ENCODE measurements around the gene ELL. TPM values are rescaled to one million over a fixed set of nuclear protein-coding genes. Genes with fewer than 3 reads are reported as not detected.

The ELL gene
- total and polyA plus RNA-seq, 2 experiments from 2014 or later, result 16.4 to 24.2 TPM

GRCh38 chr19:18559685-18560084, 37.8 kb upstream of the ELL start:
- Histone ChIP-seq H3K9me2 (ENCODE audit: insufficient read depth) (no peaks in the 10 kb centered on the region), H2AFZ (no peak overlapping the region), H3F3A (ENCODE audit: insufficient read depth) (0 out of 2 replicates have a peak, but pooled peaks cover 6% of the 10 kb centered on the region), H3K4me3 (no peak overlapping the region), H3K9ac (peak overlapping the region; percentile 20; the same call in 1 of the 2 replicates), H3K4me2 (ENCODE audit: unreplicated experiment) (peak overlapping the region; percentile 61), H3K79me2 (ENCODE audit: insufficient read depth) (peaks cover 50% of the 10 kb centered on the region), H4K20me1 (ENCODE audit: insufficient read depth) (no peaks in the 10 kb centered on the region), H3K36me3 (ENCODE audit: low read depth) (peaks cover 4% of the 10 kb centered on the region; the same call in 1 of the 2 replicates), H3K27me3 (replicated peaks; ENCODE audit: insufficient read depth) (no peaks in the 10 kb centered on the region), H3K4me1 (ENCODE audit: insufficient read depth) (peaks cover 12% of the 10 kb centered on the region), H3K9me3 (ENCODE audit: low read depth) (no peaks in the 10 kb centered on the region), H3K27ac (no peak overlapping the region)
- WGBS, 2 experiments (ENCODE audit: low coverage in 1 of 2, low lambda C conversion rate in 2 of 2, missing lambda C conversion rate in 2 of 2), result 34 to 46% methylated on average over 5 of the region's 5 CpGs
- TF ChIP-seq EZH2phosphoT487 (IDR thresholded peaks at IDR 0.05; ENCODE audit: insufficient read depth, low read depth) (no peak), EZH2 (IDR thresholded peaks at IDR 0.05; ENCODE audit: insufficient read depth, poor library complexity, severe bottlenecking) (no peak)
- DNase-seq, result no peak
- in situ Hi-C loops (cut with MboI), result no loop called here

DNA sequence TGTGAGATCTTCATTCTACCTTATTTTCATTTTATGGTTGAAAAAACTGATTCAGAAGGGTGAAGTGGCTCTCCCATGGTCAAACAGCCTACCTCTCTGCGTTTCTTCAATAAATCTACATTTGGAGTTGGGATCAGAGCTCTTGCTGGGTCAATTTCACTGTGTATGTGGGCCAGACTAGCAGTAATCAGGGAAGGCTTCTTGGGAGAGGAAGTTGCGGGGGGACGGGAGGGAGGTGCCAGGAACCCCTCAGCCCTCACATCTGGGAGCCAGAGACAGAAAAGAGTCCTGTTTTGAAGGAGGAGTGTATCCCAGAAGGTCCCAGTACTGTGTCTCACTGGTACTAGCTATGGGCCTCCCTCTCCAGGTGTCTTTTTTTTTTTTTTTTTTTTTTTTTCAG, 36.7 kb upstream of the ELL start:
- no peak for TF ChIP-seq EZH2phosphoT487 (IDR thresholded peaks at IDR 0.05; ENCODE audit: insufficient read depth, low read depth)
- no peak for TF ChIP-seq EZH2 (IDR thresholded peaks at IDR 0.05; ENCODE audit: insufficient read depth, poor library complexity, severe bottlenecking)
- Histone ChIP-seq H3K27me3 (replicated peaks; ENCODE audit: insufficient read depth) (no peaks in the 10 kb centered on the region), H3K9me2 (ENCODE audit: insufficient read depth) (no peaks in the 10 kb centered on the region), H3K27ac (peak overlapping the region; percentile 63), H2AFZ (peak overlapping the region; percentile 75), H3K79me2 (ENCODE audit: insufficient read depth) (peaks cover 50% of the 10 kb centered on the region), H3K9ac (peak overlapping the region; percentile 92), H3K4me1 (ENCODE audit: insufficient read depth) (peaks cover 12% of the 10 kb centered on the region), H3K36me3 (ENCODE audit: low read depth) (no peaks in the 10 kb centered on the region), H3K4me3 (peak overlapping the region; percentile 89), H3F3A (ENCODE audit: insufficient read depth) (0 out of 2 replicates have a peak, but pooled peaks cover 6% of the 10 kb centered on the region), H3K9me3 (ENCODE audit: low read depth) (no peaks in the 10 kb centered on the region), H4K20me1 (ENCODE audit: insufficient read depth) (no peaks in the 10 kb centered on the region), H3K4me2 (ENCODE audit: unreplicated experiment) (peak overlapping the region; percentile 90)
- WGBS, 2 experiments (ENCODE audit: low coverage in 1 of 2, low lambda C conversion rate in 2 of 2, missing lambda C conversion rate in 2 of 2), result 46 to 47% methylated on average over 3 of the region's 3 CpGs
- in situ Hi-C loops (cut with MboI), result no loop called here
- DNase-seq, result peak; percentile 18

- no peaks in the 10 kb centered on the region for H4K20me1 ChIP-seq (ENCODE audit: insufficient read depth)
- 0 out of 2 replicates have a peak, but pooled peaks cover 6% of the 10 kb centered on the region for H3F3A ChIP-seq (ENCODE audit: insufficient read depth)
- TF ChIP-seq EZH2phosphoT487 (IDR thresholded peaks at IDR 0.05; ENCODE audit: insufficient read depth, low read depth), result no peak
- no peak for TF ChIP-seq EZH2 (IDR thresholded peaks at IDR 0.05; ENCODE audit: insufficient read depth, poor library complexity, severe bottlenecking)
- no peaks in the 10 kb centered on the region for H3K9me2 ChIP-seq (ENCODE audit: insufficient read depth)
- peak overlapping the region; percentile 92 for H3K9ac ChIP-seq
- H3K9me3 ChIP-seq (ENCODE audit: low read depth), result no peaks in the 10 kb centered on the region
- peak overlapping the region; percentile 75 for H2AFZ ChIP-seq
- peak overlapping the region; percentile 89 for H3K4me3 ChIP-seq
- peak; percentile 40 for DNase-seq
- in situ Hi-C loops (cut with MboI), result no loop called here
- H3K36me3 ChIP-seq (ENCODE audit: low read depth), result no peaks in the 10 kb centered on the region
- peak overlapping the region; percentile 63 for H3K27ac ChIP-seq
- peak overlapping the region; percentile 90 for H3K4me2 ChIP-seq (ENCODE audit: unreplicated experiment)
- H3K79me2 ChIP-seq (ENCODE audit: insufficient read depth), result peaks cover 50% of the 10 kb centered on the region
- H3K27me3 ChIP-seq (replicated peaks; ENCODE audit: insufficient read depth), result no peaks in the 10 kb centered on the region
- WGBS, 2 experiments (ENCODE audit: low coverage in 1 of 2, low lambda C conversion rate in 2 of 2, missing lambda C conversion rate in 2 of 2), result 1 to 2% methylated on average over 11 of the region's 11 CpGs
- peaks cover 12% of the 10 kb centered on the region for H3K4me1 ChIP-seq (ENCODE audit: insufficient read depth)
Measured at GRCh38 chr19:18558202-18558555, 36.3 kb upstream of the ELL start.

GRCh38 chr19:18557411-18558201, 35.7 kb upstream of the ELL start, which contains the start of gene KXD1:
KXD1 (plus strand) TSS chr19:18557870; CDS start chr19:18562057, 4,187 bp downstream.
- peak within 1 kb of the TSS; percentile 75 for H2AFZ ChIP-seq
- no peaks in the 10 kb centered on the region for H3K27me3 ChIP-seq (replicated peaks; ENCODE audit: insufficient read depth)
- peak within 1 kb of the TSS; percentile 92 for H3K9ac ChIP-seq
- H3K4me2 ChIP-seq (ENCODE audit: unreplicated experiment), result peak within 1 kb of the TSS; percentile 90
- H3K4me1 ChIP-seq (ENCODE audit: insufficient read depth), result peaks cover 12% of the 10 kb centered on the region
- in situ Hi-C loops (cut with MboI), result no loop called here
- H3K9me3 ChIP-seq (ENCODE audit: low read depth), result no peaks in the 10 kb centered on the region
- peak within 1 kb of the TSS; percentile 89 for H3K4me3 ChIP-seq
- no peak for TF ChIP-seq EZH2 (IDR thresholded peaks at IDR 0.05; ENCODE audit: insufficient read depth, poor library complexity, severe bottlenecking)
- TF ChIP-seq EZH2phosphoT487 (IDR thresholded peaks at IDR 0.05; ENCODE audit: insufficient read depth, low read depth), result no peak
- H3K36me3 ChIP-seq (ENCODE audit: low read depth), result no peaks in the 10 kb centered on the region
- no peaks in the 10 kb centered on the region for H4K20me1 ChIP-seq (ENCODE audit: insufficient read depth)
- H3K9me2 ChIP-seq (ENCODE audit: insufficient read depth), result no peaks in the 10 kb centered on the region
- 2% methylated on average over 36 to 56 of the region's 58 CpGs for WGBS, 2 experiments (ENCODE audit: low coverage in 1 of 2, low lambda C conversion rate in 2 of 2, missing lambda C conversion rate in 2 of 2)
- peak; percentile 100 for DNase-seq
- H3F3A ChIP-seq (ENCODE audit: insufficient read depth), result 0 out of 2 replicates have a peak, but pooled peaks cover 6% of the 10 kb centered on the region
- H3K79me2 ChIP-seq (ENCODE audit: insufficient read depth), result peaks cover 48% of the 10 kb centered on the region
- H3K27ac ChIP-seq, result peak within 1 kb of the TSS; percentile 63

Data from GM23248 (cell line).